MG63 (cell line): ENCODE measurements around the gene DNAJC24. TPM values are rescaled to one million over a fixed set of nuclear protein-coding genes. Genes with fewer than 3 reads are reported as not detected.

Source experiments
- DNase-seq: peaks from one replicate; pipeline ENCODE4 v3.0.0-alpha.2; 2020
- H3K27me3 ChIP-seq: fragments of 250-450 bp; sonication (Bioruptor Pico); 2 replicates; pipeline ENCODE4 v1.5.1; 2020; ENCODE audit warnings: mild to moderate bottlenecking, moderate library complexity
- H3K36me3 ChIP-seq: fragments of 250-450 bp; sonication (Bioruptor Pico); 2 replicates; pipeline ENCODE4 v1.5.1; 2020; ENCODE audit warnings: mild to moderate bottlenecking, moderate library complexity
- H3K4me3 ChIP-seq: fragments of 250-450 bp; sonication (Bioruptor Pico); 2 replicates; pipeline ENCODE4 v1.5.1; 2020; ENCODE audit warnings: mild to moderate bottlenecking, moderate library complexity
- H3K9me3 ChIP-seq: fragments of 250-450 bp; sonication (Bioruptor Pico); 2 replicates; pipeline ENCODE4 v1.5.1; 2020; ENCODE audit warnings: mild to moderate bottlenecking, moderate library complexity
- total RNA-seq: library from RNA; depleted of rRNA; stranded (reverse); fragments of >200 nt; shearing (Covaris generic); gene quantifications from 2 replicates; pipeline ENCODE4 v1.2.3, GENCODE V29; 2014; ENCODE audit warnings: low replicate concordance; rRNA removed

Gene DNAJC24
- total RNA-seq, 1 experiment from 2014 or later, result 4.0 TPM

GRCh38 chr11:31445621-31446020 lies 76.0 kb downstream of the DNAJC24 start:
- no peaks in the 10 kb centered on the region for H3K9me3 ChIP-seq
- no peaks in the 10 kb centered on the region for H3K27me3 ChIP-seq
- H3K4me3 ChIP-seq, result no peak overlapping the region
- no peaks in the 10 kb centered on the region for H3K36me3 ChIP-seq
- no peak for DNase-seq

- H3K27me3 ChIP-seq, result no peaks in the 10 kb centered on the region
- DNase-seq, result no peak
- H3K9me3 ChIP-seq, result no peaks in the 10 kb centered on the region
- no peaks in the 10 kb centered on the region for H3K36me3 ChIP-seq
- H3K4me3 ChIP-seq, result no peak overlapping the region
These were observed 79.4 kb downstream of the DNAJC24 start for GRCh38 chr11:31449040-31449439.

- H3K27me3 ChIP-seq, result no peaks in the 10 kb centered on the region
- no peak for DNase-seq
- H3K36me3 ChIP-seq, result no peaks in the 10 kb centered on the region
- no peak overlapping the region for H3K4me3 ChIP-seq
- no peaks in the 10 kb centered on the region for H3K9me3 ChIP-seq
These were observed 81.2 kb downstream of the DNAJC24 start for GRCh38 chr11:31450841-31451240.

DNA sequence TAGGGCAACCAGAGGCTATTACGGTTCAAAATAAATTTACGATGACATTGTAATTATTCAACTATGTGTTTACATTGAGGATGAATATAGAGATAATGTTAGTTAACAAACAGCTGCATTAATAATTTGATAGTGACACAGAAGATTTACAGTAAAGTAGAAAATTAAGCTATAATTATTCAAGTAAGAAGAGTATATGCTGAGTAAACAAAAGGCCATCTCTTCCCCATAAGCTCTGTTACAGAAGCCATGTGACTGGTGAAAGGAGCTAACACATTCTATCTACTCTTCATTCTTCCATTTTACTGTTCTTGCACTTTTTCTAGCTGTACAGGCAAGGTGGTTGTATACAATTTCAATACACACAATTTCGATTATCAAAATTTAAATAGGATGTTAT lies 85.5 kb downstream of the DNAJC24 start:
- H3K4me3 ChIP-seq, result no peak overlapping the region
- H3K9me3 ChIP-seq, result no peaks in the 10 kb centered on the region
- H3K36me3 ChIP-seq, result no peaks in the 10 kb centered on the region
- no peaks in the 10 kb centered on the region for H3K27me3 ChIP-seq
- no peak for DNase-seq

GRCh38 chr11:31464436-31464835 lies 94.8 kb downstream of the DNAJC24 start:
- no peak for DNase-seq
- H3K4me3 ChIP-seq, result no peak overlapping the region
- H3K36me3 ChIP-seq, result no peaks in the 10 kb centered on the region
- H3K9me3 ChIP-seq, result peaks cover 7% of the 10 kb centered on the region
- H3K27me3 ChIP-seq, result no peaks in the 10 kb centered on the region

GRCh38 chr11:31474083-31474482 lies 104.4 kb downstream of the DNAJC24 start:
- Histone ChIP-seq H3K27me3 (no peaks in the 10 kb centered on the region), H3K9me3 (no peaks in the 10 kb centered on the region), H3K36me3 (no peaks in the 10 kb centered on the region), H3K4me3 (no peak overlapping the region)
- no peak for DNase-seq

- DNase-seq, result no peak
- Histone ChIP-seq H3K36me3 (no peaks in the 10 kb centered on the region), H3K9me3 (no peaks in the 10 kb centered on the region), H3K4me3 (no peak overlapping the region), H3K27me3 (no peaks in the 10 kb centered on the region)
These were observed 108.0 kb downstream of the DNAJC24 start for GRCh38 chr11:31477528-31478222.

GRCh38 chr11:31478223-31478590 lies 108.5 kb downstream of the DNAJC24 start:
- DNase-seq, result no peak
- Histone ChIP-seq H3K36me3 (no peaks in the 10 kb centered on the region), H3K4me3 (no peak overlapping the region), H3K9me3 (no peaks in the 10 kb centered on the region), H3K27me3 (no peaks in the 10 kb centered on the region)

DNA sequence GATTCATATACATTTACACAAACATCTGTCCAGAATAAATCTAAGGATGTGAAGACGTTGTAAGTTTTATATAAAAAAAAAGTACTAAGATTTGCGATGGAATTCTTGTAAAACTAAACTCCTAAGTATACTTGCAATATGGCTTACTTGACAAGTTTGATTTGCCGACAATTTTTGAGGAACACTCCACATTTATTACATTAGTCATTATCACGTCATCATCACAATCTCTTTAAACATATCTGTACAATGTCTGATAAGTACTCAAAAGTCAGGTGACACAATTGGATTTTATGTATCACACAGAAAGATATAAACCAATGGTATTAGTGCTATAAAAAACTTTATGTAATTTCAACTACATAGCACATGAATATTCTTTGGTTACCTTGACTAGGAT lies 109.4 kb downstream of the DNAJC24 start:
- Histone ChIP-seq H3K4me3 (no peak overlapping the region), H3K36me3 (no peaks in the 10 kb centered on the region), H3K27me3 (no peaks in the 10 kb centered on the region), H3K9me3 (no peaks in the 10 kb centered on the region)
- DNase-seq, result no peak

- no peak overlapping the region for H3K4me3 ChIP-seq
- H3K9me3 ChIP-seq, result no peaks in the 10 kb centered on the region
- no peaks in the 10 kb centered on the region for H3K36me3 ChIP-seq
- no peaks in the 10 kb centered on the region for H3K27me3 ChIP-seq
- DNase-seq, result no peak
These were observed 111.3 kb downstream of the DNAJC24 start for GRCh38 chr11:31480930-31481329.

Other genes starting within 250 kb of the DNAJC24 start
- 0.36 TPM in 1 of 2 replicates, not detected in the other for gene DCDC1, start 121 bp upstream of the DNAJC24 start, total RNA-seq
- 8.6 and 49.0 TPM in 2 replicates for gene IMMP1L, start 139.8 kb downstream of the DNAJC24 start, total RNA-seq
- gene ELP4, start 139.9 kb downstream of the DNAJC24 start, total RNA-seq, result 13.0 and 27.8 TPM in 2 replicates